Measurements from ENCODE around the gene YY1. TPM values are rescaled to one million over a fixed set of nuclear protein-coding genes. Genes with fewer than 3 reads are reported as not detected.
A peak's percentile ranks its signal among the peaks of the same experiment; 100 is the strongest.

Gene YY1
- polyA plus RNA-seq, 1 experiment, result 45.6 TPM

- DNase-seq (ENCODE audit: low read depth, low spot score), result no peak
- H3K27ac ChIP-seq (ENCODE audit: low read depth, low read length), result no peak overlapping the region
- H3K9me3 ChIP-seq (ENCODE audit: control insufficient read depth, insufficient read depth, low read length), result peaks cover 6% of the 10 kb centered on the region; the same call in 1 of the 2 replicates
- CTCF ChIA-PET, result interaction anchor here (1.1 kb wide), 1 partner anchor 18 kb away, joined by 4 read pairs; no protein-coding TSS in a partner anchor
- no peaks in the 10 kb centered on the region for H3K27me3 ChIP-seq (ENCODE audit: control insufficient read depth, insufficient read depth, low read length)
- no peak overlapping the region for H3K4me3 ChIP-seq (ENCODE audit: low read depth, low read length)
- POLR2A ChIA-PET, result no interaction called here
- TF ChIP-seq CTCF (IDR thresholded peaks at IDR 0.05; ENCODE audit: low read depth, low read length), result no peak
These were observed 27.6 kb upstream of the YY1 start for GRCh38 chr14:100211366-100211765.

- TF ChIP-seq CTCF (IDR thresholded peaks at IDR 0.05; ENCODE audit: low read depth, low read length), result no peak
- ChIA-PET POLR2A (no interaction called here), CTCF (no interaction called here)
- Histone ChIP-seq H3K9me3 (ENCODE audit: control insufficient read depth, insufficient read depth, low read length) (peaks cover 6% of the 10 kb centered on the region; the same call in 1 of the 2 replicates), H3K27ac (ENCODE audit: low read depth, low read length) (no peak overlapping the region), H3K4me3 (ENCODE audit: low read depth, low read length) (no peak overlapping the region), H3K27me3 (ENCODE audit: control insufficient read depth, insufficient read depth, low read length) (no peaks in the 10 kb centered on the region)
- no peak for DNase-seq (ENCODE audit: low read depth, low spot score)
These were observed 27.1 kb upstream of the YY1 start for GRCh38 chr14:100211893-100212292.

GRCh38 chr14:100212476-100213333 lies 26.2 kb upstream of the YY1 start:
- CTCF ChIA-PET, result no interaction called here
- DNase-seq (ENCODE audit: low read depth, low spot score), result no peak
- no peak for TF ChIP-seq CTCF (IDR thresholded peaks at IDR 0.05; ENCODE audit: low read depth, low read length)
- Histone ChIP-seq H3K27me3 (ENCODE audit: control insufficient read depth, insufficient read depth, low read length) (no peaks in the 10 kb centered on the region), H3K27ac (ENCODE audit: low read depth, low read length) (no peak overlapping the region), H3K9me3 (ENCODE audit: control insufficient read depth, insufficient read depth, low read length) (peaks cover 4% of the 10 kb centered on the region; the same call in 1 of the 2 replicates), H3K4me3 (ENCODE audit: low read depth, low read length) (no peak overlapping the region)
- POLR2A ChIA-PET, result no interaction called here

GRCh38 chr14:100213587-100213955 lies 25.4 kb upstream of the YY1 start:
- H3K4me3 ChIP-seq (ENCODE audit: low read depth, low read length), result peak overlapping the region; percentile 71
- TF ChIP-seq CTCF (IDR thresholded peaks at IDR 0.05; ENCODE audit: low read depth, low read length), result no peak
- no peaks in the 10 kb centered on the region for H3K27me3 ChIP-seq (ENCODE audit: control insufficient read depth, insufficient read depth, low read length)
- POLR2A ChIA-PET, result no interaction called here
- H3K27ac ChIP-seq (ENCODE audit: low read depth, low read length), result no peak overlapping the region
- CTCF ChIA-PET, result no interaction called here
- no peak for DNase-seq (ENCODE audit: low read depth, low spot score)
- H3K9me3 ChIP-seq (ENCODE audit: control insufficient read depth, insufficient read depth, low read length), result no peaks in the 10 kb centered on the region

All from AG04450 (cell line).